Stimulated activated CD8-positive, alpha-beta memory T cell treated with anti-CD3 and anti-CD28 coated beads, Interleukin-12 subunit alpha, Interleukin-12 subunit beta, amount 100 ng/mL, for 1 hour (primary cell): ENCODE results near the gene PLA2G4C.
A peak's percentile ranks its signal among the peaks of the same experiment; 100 is the strongest.

Experiments used
- DNase-seq: peaks from one replicate; pipeline ENCODE4 v3.0.0-alpha.2; 2020; ENCODE audit warnings: low read depth

PLA2G4C gene, protein sequence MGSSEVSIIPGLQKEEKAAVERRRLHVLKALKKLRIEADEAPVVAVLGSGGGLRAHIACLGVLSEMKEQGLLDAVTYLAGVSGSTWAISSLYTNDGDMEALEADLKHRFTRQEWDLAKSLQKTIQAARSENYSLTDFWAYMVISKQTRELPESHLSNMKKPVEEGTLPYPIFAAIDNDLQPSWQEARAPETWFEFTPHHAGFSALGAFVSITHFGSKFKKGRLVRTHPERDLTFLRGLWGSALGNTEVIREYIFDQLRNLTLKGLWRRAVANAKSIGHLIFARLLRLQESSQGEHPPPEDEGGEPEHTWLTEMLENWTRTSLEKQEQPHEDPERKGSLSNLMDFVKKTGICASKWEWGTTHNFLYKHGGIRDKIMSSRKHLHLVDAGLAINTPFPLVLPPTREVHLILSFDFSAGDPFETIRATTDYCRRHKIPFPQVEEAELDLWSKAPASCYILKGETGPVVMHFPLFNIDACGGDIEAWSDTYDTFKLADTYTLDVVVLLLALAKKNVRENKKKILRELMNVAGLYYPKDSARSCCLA

DNA sequence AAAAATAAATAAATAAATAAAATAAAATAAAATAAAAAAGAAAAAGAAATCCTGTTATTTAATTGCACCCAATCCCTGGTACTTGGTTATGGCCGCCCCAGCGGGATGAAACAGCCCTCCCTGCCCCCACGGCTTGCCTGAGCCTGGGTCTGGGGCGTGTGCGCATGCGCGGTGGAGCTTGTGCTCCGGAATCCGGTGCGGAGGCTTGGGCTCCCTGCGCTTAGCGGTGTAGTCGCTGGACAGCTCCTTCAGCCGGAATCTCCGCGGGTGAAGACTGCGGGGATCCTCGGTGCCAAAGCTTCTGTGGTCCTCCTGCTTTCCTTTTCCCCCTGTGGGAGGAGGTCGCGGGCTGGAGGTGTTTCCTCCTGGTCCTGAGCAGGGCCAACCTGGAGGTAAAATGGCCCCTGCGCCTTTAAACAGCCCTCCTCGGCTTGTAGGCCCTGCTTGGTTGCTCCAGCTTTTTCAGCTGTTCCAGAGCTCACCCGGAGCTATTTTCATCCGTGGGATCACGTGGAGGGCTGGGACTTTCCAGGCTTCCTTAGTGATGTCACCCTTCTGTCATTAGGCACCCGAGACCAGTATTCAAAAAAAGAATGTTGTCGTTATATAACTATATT lies at the start of gene PLA2G4C:
PLA2G4C (minus strand) TSS at position 468 of the 617 bp plus-strand sequence. CDS start 4,288 bp downstream, outside the sequence.
- DNase-seq = peak; percentile 75

DNA sequence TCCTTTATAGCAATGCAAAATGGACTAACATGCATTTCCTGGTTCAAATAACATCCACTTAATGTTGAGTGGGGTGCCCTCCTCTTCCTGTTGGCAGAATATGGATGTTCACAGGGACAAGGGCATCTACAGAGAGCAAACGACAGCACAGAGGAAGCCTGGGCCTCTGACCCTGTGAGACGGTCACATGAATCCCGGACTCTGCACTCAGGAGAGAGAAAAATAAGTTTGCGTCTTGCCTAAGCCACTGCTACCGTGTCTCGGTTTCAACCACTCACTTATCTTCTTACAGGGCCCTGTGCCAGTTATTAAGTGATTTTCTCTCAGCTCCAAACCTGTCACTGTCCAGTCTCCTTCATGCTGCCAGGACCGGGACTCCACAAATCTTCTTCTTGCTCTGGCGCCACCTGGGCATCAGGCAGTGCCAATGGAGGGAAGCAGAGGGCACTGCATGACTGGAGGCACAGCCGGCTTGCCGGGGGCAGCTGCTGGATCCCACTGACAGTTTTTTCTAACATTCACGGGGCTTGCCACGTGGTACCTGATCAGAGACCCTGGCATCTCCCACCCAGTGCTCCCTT lies 47.7 kb upstream of the PLA2G4C start:
- no peak for DNase-seq

DNA sequence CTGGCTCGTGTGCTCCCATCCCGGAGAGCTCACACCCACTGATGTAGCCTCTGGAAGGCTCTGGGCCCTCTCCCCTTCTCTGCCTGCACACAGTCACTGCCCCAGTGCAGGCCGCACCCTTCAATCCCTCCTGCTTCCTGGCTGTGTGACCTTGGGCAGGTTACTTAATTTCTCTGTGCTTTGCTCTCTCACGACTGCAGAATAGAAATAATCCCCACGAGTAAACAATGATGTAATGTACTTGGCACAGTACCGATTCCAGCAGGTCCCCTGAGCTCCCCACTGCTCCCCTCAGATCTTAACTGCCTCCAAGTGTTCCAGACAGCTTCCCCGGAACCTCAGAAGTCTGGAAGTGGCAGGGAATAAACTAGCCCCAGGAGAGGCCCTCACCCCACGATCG lies 43.4 kb upstream of the PLA2G4C start:
- DNase-seq = no peak

DNA sequence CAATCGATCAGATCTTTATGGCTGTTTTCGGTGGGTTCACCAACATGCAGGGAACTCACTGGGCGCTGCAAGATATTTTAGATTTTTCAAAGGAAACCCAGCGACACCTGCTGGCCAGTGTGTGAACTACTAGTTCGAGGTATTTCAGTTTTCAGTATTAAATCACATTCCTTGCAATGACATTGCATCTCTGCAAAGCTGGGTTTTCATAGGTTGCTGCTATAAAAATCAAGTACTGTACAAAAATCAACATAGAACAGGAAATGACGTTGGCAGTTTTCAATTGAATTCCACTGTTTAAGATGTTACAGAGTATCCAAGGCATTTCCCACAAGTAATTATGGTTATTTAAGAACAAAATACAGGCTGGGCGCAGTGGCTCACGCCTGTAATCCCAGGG lies 41.9 kb upstream of the PLA2G4C start:
- peak; percentile 60 for DNase-seq

DNA sequence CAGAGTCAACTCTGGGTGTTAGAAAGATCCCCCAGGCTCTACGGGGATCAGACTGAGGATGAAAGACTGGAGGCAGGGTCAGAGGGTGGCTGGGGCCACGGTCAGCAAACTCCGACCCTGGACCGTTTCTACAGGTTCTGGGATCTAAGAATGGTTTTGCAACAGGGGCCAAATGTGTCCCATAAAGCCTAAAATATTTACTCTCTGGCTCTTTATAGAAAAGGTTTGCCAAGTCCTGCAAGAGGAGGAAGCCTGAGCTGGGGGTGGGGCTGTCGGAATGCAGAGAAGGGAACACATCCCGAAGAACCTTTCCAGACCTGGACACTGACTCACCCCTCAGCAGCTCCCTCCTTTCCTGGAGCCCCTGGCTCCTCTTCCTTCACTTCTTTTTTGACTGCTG lies 38.8 kb upstream of the PLA2G4C start:
- no peak for DNase-seq

DNA sequence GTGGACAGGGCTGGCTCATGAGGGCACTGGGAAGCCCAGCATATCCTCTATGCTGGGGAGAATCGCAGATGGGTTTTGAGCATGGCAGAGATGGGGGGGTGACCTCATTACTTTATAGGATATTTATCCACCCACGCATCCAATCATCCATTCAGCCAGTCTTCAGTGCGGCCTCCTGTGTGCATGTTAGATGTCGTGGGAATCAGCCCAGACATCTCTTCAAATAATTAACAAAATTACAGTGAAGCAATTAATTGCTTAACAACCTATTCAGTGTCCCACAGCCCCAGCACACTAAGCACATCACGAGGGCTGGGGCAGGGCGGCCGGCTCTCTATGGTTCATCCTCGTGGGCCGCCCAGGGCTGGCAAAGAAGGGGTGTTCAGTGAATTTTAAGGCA lies 38.0 kb upstream of the PLA2G4C start:
- no peak for DNase-seq

DNA sequence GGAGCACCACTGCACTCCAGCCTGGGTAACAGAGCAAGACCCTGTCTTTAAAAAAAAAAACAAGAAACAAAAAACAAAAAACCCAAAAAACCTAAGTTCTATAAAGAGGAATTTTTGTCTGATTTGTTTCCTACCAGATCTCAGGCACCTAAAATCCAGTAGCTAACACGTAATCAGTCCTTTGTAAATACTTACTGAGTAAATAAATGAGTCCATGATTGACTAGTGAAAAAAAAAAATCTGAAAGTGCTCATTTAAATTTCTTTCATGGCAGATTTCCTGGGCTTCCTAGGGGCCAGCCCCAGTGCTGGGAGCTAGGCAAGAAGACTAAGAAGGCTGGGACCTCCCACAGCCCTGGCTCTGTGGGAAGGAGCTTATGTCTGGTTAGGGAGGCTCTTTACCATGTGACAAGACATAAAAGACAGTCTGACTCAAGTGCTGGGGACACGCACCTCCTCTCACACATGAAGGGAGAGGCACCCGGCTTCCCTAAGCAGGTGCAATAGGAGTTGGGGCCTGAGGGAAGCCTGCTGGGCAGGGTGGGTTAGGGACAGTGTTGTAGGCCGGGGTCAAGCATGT lies 37.1 kb upstream of the PLA2G4C start:
- no peak for DNase-seq

DNA sequence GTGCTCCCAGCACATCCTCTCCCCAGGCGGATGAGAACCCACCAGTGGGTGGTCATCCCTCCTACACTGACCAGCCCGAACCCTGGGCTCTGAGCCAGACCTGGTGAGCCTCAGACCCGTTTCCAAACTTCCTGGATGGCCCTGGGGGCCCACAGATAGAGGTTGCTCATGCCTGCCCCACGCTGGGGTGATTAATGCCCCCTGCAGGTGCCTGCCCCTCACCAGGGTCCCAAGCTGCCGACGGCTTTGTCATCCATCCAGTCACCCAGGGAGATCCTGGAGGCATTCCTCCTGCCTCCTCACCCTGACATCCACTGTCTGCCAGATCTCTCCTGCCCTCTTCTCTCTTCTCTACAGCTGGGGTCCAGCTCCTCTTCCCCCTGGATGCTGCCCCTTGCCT lies 28.4 kb upstream of the PLA2G4C start:
- no peak for DNase-seq

DNA sequence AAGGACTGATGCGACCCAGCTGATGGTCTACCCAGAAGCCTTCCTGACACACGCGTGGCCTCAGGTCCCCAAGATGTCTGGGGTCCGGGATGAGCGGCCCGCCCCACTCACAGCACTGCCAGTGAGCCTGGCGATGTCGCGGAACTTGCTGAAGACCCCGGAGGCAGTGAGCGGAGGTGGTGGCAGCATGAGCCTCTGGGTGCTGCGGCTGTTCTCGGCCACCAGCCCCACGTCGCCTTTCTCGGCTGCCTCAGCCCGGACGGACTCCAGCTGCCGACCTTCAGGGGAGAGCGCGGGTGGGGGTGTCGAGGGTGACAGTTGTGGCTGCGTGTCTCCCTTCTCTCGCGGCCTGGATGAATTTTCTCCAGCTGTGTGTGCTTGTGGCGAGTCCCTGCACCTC lies 26.8 kb upstream of the PLA2G4C start:
- DNase-seq = no peak

DNA sequence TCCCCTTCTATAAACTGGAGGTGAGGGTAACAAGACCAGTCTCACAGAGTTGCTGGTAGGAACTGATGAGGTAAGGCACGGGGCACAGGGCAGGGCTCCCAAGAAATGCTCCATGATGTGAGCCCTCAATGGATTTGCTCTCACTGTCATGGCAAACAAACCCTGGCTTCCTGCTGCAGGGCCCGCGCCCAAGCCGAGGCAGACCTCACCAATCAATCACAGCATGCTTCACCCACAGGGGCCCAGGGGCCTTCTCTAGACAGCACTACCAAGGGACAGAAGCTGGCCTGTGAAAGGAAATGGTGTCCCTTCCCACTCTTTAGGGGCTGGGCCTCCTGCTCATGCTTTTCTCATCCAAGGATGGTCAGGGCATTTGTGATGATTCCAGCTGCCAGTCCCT lies 25.9 kb upstream of the PLA2G4C start:
- no peak for DNase-seq

DNA sequence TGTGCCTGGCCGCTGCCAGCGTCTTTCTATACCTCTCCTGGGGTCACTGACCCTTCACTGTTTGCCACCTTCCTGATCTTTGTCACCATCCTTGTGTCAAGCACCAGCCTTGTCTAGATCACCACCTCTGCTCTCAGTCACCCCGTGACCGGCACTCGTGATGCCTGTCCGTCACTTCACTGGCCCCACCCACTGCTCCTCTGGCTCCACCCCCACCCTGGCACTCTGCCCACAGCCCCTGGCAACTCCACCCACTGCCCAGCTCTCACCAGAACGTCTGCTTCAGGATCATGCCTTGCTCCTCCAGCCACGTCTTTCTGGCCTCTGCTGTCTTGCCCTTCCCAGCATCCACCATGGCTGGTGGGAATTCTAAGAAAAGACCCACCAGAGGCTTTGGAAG lies 24.8 kb upstream of the PLA2G4C start:
- no peak for DNase-seq

DNA sequence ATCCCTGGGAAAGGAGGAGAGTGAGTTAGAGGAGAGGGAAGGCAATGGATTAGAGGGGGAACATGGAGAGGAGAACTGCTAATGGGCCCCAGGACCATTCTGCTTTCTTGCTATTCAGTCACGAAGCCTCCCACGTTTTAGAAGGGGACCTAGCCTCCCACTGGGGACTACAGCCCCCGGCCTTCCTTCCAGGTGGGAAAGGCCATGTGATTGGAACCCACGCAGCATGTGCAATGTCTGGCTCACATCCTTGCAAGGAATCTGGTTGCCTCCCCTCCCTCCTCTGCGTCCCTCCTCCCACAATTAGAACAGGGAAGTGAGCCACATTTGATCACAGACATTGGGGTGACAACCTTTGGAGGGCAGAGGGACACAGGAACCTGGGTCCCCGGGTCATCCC lies 22.5 kb upstream of the PLA2G4C start:
- no peak for DNase-seq

DNA sequence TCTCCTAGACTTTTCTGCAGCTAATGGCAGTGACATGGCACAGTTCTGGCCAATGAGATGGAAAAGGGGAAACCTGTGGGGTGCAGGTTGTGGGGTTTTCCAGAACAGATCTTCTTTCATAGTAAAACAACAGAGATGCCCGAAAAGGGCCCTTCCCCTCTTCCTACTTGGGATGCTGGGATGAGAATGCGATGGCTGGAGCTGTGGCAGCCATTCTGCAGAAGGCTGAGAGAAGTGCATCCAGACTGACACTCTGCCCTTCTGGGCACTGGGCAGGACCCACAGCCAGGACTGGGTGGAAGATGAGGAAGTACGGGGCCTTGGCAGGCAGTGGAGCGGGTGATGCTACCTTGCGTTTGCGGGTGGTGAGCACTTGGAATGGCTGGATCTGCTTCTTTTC lies 16.9 kb upstream of the PLA2G4C start:
- DNase-seq = no peak

DNA sequence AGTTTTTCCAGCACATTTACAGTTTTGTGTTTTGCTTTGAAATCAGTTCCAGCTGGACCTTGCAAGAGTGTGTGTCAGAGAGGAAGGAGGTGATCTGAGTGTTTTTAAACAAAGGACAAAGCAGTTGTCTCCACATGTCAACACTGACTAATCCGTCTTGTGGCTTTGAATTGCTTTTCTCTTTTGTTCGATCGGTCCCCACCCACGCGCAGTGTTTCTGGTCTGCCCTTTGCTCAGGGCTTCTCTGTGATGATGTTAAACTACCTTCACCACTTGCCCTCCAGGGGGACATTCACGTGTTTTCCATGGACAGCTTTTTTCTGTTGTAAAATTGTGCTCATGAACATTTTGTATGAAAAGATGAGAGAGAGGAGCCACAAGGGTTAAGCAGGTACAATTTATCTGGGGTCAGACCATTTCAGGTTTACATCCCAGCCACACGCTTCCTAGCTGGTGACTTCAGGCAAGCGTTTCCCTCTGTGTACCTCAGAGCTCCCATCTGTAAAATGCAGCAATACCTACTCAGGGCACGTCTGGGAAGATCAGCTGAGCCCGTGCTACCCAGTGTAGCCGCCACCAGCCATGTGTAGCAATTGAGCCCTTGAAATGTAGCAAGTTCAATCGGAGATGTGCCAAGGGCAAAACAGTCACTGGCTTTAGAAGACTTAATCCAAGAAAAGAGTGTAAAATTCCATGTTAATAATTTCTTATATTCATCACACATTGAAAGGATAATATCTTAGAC lies 13.5 kb upstream of the PLA2G4C start:
- no peak for DNase-seq

DNA sequence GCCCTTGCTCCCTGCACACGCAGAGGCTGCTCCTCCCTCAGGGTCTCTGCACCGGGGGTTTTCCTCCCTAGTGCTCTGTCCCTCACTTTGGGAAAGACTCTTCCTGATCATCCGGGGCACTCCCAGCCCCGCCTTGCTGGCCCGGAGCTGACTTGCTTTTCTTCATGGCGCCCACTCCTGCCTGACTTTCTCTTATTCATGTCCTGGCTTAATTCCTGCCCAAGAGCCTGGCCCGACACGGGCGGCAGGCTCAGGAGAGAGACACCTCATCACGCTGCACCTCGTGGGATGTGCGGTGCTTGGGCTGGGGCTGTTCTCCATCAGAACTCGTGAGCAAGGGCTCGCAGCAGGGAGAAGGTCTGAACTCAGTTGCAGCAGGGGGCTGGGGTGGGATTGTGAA lies 11.8 kb upstream of the PLA2G4C start:
- DNase-seq = no peak

DNA sequence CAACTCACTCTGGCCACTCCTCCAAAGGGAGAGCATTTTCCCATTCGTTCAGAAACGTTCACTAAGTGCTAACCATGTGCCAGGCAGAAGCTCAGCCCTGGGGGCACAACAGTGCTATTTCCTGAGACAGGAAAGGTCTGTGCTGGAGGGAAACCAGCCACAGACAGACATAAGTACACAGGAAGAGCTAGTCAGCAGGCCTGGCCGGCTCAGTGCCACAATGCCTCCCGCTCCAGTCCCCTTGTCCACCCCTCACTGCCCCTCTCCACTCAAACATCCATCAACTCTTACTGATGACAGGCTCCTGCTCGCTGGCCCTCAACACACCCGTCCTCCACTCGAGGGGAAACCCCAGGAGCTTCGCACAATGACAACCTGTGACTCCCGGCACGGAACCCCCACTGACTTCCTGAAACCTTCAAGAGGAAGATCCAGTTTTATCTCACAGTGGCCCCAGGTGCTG lies 11.3 kb upstream of the PLA2G4C start:
- DNase-seq = no peak

DNA sequence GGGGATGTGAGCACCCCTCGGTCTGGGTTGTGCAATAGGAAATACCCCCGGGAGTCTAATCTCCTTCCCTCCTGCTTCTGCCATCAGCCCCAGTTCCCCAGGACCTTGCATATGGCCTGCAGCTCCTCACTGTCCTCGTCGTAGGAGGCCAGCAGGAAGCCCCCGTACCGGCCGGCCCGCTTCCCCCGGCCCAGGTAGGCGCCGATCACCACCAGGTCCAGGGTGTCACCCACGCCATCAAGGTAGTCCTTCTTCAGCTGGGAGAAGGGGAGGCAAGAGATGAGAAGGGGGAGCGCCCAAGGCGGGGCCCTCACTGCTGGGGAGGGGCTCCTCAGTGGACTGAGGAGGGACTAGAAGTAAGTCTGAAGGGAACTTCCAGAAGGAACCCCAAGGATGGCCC lies 10.4 kb upstream of the PLA2G4C start:
- DNase-seq = no peak

DNA sequence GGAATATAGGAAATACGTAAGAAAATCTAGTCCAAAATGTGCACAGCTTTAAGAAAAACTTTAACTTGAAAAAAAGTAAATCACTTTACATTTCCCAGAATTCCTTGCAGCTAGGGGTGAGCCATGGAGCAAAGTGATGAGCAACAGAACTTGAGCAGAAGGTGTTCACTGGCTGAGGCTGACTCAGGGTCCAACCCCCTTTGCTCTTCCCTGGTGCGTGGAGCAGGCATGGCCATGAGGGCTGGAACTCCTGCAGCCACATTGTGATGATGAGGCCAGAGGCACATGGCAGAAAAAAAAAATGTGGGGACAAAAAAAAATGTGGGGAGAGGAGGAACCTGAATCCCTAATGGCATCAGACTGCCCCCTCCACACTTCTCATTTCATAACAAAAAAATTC lies 9.9 kb upstream of the PLA2G4C start:
- DNase-seq = no peak

DNA sequence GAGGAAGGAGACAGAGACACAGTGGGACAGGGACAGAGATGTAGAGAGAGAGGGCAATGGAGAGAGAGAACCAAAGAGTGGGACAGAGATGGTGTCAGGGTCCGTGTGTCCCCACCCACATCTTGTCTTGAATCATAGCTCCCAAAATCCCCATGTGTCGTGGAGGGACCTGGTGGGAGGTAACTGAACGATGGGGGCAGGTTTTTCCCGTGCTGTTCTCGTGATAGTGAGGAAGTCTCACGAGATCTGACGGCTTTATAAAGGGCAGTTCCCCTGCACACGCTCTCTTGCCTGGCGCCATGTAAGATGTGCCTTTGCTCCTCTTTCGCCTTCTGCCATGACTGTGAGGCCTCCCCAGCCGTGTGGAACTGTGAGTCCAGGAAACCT lies 7.5 kb upstream of the PLA2G4C start:
- DNase-seq = no peak

DNA sequence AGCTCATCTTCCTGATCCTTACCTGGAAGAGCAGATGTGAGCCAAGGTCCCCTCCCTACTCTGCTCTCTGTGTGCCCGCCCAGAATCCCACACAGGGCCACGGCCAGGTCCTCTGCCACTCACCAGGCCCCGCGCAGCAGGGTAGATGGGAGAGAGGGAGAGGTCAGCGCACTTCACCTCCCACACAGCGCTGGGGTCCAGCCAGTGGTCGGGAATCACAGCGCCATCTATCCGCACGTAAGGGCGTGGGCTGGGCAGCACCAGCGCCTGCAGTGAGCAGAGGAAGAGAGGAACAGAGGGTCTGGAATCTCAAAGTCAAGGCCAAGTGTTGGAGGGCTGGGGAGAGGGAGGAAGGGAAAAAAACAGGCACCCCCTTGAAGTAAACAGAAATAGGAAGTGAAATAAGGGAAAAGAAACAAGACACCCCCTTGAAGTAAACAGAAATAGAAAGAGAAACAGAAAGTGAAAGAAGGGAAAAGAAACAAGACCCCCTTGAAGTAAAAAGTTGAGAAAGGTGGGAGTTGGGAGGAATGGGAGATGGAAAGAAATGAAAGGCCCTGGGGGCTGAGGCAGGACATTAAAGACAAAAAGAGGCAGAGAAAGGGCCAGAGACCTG lies 7.0 kb upstream of the PLA2G4C start:
- no peak for DNase-seq

DNA sequence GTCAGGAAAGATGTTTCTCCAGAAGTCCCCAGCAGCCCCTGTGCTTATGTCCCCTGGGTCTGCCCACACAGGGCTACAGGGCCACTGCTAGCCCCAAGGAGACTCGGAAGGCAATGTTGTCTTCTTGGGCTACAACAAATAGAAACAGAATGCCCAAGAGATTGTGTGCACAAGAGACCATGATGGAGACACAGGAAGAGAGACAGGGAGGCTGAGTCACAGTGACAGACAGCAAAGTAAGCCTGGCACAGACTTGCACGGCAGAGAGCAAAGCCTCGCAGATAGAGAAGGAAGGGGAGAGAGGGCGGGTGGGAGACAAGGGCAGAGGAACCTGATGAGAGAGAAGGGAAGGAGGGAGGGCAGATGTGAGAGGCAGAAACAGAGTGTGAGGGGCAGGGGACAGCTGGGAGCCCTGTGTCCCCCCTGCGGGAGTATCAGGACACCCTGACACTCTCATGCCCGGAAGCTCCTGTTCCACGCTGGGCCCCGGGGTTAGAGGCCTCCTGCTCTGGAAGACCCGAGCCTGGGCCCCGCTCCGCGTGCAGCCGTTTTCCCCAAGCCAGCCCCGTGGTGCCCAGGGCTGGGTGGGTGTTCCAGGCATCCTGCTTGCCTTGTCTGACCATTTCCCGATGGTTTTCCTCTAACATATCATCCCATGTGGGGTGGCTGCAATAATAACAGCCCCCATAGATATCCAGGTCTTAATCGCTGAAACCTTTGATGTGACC lies 2.7 kb upstream of the PLA2G4C start:
- no peak for DNase-seq
